K562 (cell line): Measurements from ENCODE around the gene ITGA6. TPM values are rescaled to one million over a fixed set of nuclear protein-coding genes. Genes with fewer than 3 reads are reported as not detected.

Experiments
- ATAC-seq: fragments of 200-7000 bp; cut with Tn5 transposase; 3 replicates; pipeline ENCODE4 v1.9.1; 2020; ENCODE audit warnings: moderate library complexity
- BruUV-seq: library from RNA; stranded (reverse); fragments of 400-500 nt; replicated peaks from 2 replicates; lab custom pipeline; 2021; lab: Mats Ljungman, UMichigan
- CTCF ChIA-PET: fragments of 300-600 bp; formaldehyde crosslinking; extraction: SDS; loops from one replicate; lab custom pipeline; 2021; ENCODE audit warnings: low intra/inter-chr PET ratio; lab: Yijun Ruan, JAX
- POLR2A ChIA-PET: fragments of 300-600, 350-650 bp; sonication (Branson Sonifier 250); formaldehyde crosslinking; extraction: SDS; loops from one replicate; lab custom pipeline; 2021; ENCODE audit warnings: antibody characterized with exemption, inconsistent platforms; lab: Yijun Ruan, JAX
- DNase-seq, 4 experiments: peaks; one replicate each; pipeline versions ENCODE4 v3.0.0 to v3.0.0-alpha.2; 2011 to 2018; ENCODE audit warnings: low spot score in 3 of 4, mixed read lengths in 3 of 4; ENCODE audit errors: extremely low read depth in 1 of 4
- FAIRE-seq: peaks from 2 replicates; lab custom pipeline; 2011; peaks lifted over from hg19 to GRCh38; lab: Jason Lieb, UNC
- H2AFZ ChIP-seq: 2 replicates; pipeline ENCODE4 v1.6.0; 2011; ENCODE audit warnings: low read depth, low read length, control low read depth, inconsistent platforms
- H3K27ac ChIP-seq: fragments of 200-600 bp; 3 replicates; pipeline ENCODE4 v1.8.0; 2011; ENCODE audit warnings: low read depth, mild to moderate bottlenecking, control low read depth, inconsistent platforms, low read length, moderate library complexity, mixed read lengths; ENCODE audit errors: extremely low read depth
- H3K27me3 ChIP-seq, 2 experiments: fragments of 300-600 bp in 1 of 2; 2 replicates in 1 of 2; 3 replicates in 1 of 2; pipeline versions ENCODE4 v1.6.0 to v1.8.0; 2011; ENCODE audit warnings: inconsistent platforms in 2 of 2, low read length in 2 of 2, mild to moderate bottlenecking in 1 of 2, mixed read lengths in 1 of 2, moderate library complexity in 1 of 2; ENCODE audit not compliant: control insufficient read depth in 2 of 2, insufficient read depth in 2 of 2
- H3K36me3 ChIP-seq: fragments of 300-600 bp; 3 replicates; pipeline ENCODE4 v1.8.0; 2011; ENCODE audit warnings: mild to moderate bottlenecking, low read length, inconsistent platforms; ENCODE audit not compliant: control insufficient read depth, insufficient read depth
- H3K4me1 ChIP-seq, 2 experiments: fragments of 200-600 bp in 1 of 2; replicated peaks in 1 of 2; 2 replicates in 1 of 2; 3 replicates in 1 of 2; pipeline versions ENCODE4 v1.5.1 to v1.8.0; 2011; ENCODE audit warnings: inconsistent platforms in 2 of 2, low read length in 2 of 2, mild to moderate bottlenecking in 1 of 2, mixed read lengths in 1 of 2, moderate library complexity in 1 of 2; ENCODE audit not compliant: control insufficient read depth in 2 of 2, insufficient read depth in 2 of 2
- H3K4me2 ChIP-seq: 2 replicates; pipeline ENCODE4 v1.6.1; 2011; ENCODE audit warnings: low read length, control low read depth, inconsistent platforms, mixed read lengths; ENCODE audit not compliant: insufficient read depth
- H3K4me3 ChIP-seq: fragments of 200-600 bp; sonication (generic), shearing (Covaris generic); 2 replicates; pipeline ENCODE4 v1.5.1; 2016; ENCODE audit warnings: control low read depth, inconsistent platforms
- H3K79me2 ChIP-seq: fragments of 200-600 bp; 3 replicates; pipeline ENCODE4 v1.8.0; 2011; ENCODE audit warnings: low read length, inconsistent platforms; ENCODE audit not compliant: control insufficient read depth, insufficient read depth
- H3K9ac ChIP-seq, 2 experiments: 2 replicates each; pipeline versions ENCODE4 v1.6.0 to v1.6.1; 2011; ENCODE audit warnings: low read depth in 2 of 2, low read length in 2 of 2, control low read depth in 1 of 2, inconsistent platforms in 1 of 2, mild to moderate bottlenecking in 1 of 2, mixed read lengths in 1 of 2; ENCODE audit not compliant: insufficient read depth in 1 of 2
- H3K9me1 ChIP-seq: one replicate; pipeline ENCODE4 v1.6.0; 2011; ENCODE audit warnings: inconsistent platforms, mild to moderate bottlenecking, low read length, moderate library complexity; ENCODE audit not compliant: control insufficient read depth, insufficient read depth
- H3K9me3 ChIP-seq: replicated peaks from 2 replicates; pipeline ENCODE4 v1.5.1; 2011; ENCODE audit warnings: low read depth, low read length, inconsistent platforms; ENCODE audit not compliant: control insufficient read depth, insufficient read depth
- H4K20me1 ChIP-seq: replicated peaks from 2 replicates; pipeline ENCODE4 v1.6.1; 2011; ENCODE audit warnings: low read length, inconsistent platforms, mixed read lengths; ENCODE audit not compliant: control insufficient read depth, insufficient read depth
- HOXB6 ChIP-seq: fragments of 250-450 bp; sonication (Bioruptor Pico); IDR thresholded peaks from 2 replicates; pipeline ENCODE4 v1.5.1; 2022; ENCODE audit warnings: mild to moderate bottlenecking, borderline replicate concordance
- JUND ChIP-seq, 2 experiments: IDR thresholded peaks; 2 replicates in 1 of 2; 3 replicates in 1 of 2; pipeline ENCODE4 v1.6.1; 2011; ENCODE audit warnings: borderline replicate concordance in 2 of 2, low read depth in 2 of 2, low read length in 2 of 2, improper control_type of control experiment in 1 of 2, missing biosample characterization in 1 of 2, missing genetic modification characterization in 1 of 2, missing genetic modification reagents in 1 of 2
- LEF1 ChIP-seq: fragments of 450-650 bp; IDR thresholded peaks from 2 replicates; pipeline ENCODE4 v1.6.1; 2016; ENCODE audit warnings: mild to moderate bottlenecking
- PHF8 ChIP-seq: fragments of 200-600 bp; sonication (generic); IDR thresholded peaks from 2 replicates; pipeline ENCODE4 v1.6.1; 2012; ENCODE audit warnings: mixed run types, mild to moderate bottlenecking, inconsistent platforms, low read length, moderate library complexity, borderline replicate concordance
- ZC3H4 ChIP-seq: sonication (generic); formaldehyde crosslinking; IDR thresholded peaks from 2 replicates; pipeline ENCODE4 v1.9.0; 2021; ENCODE audit warnings: missing genetic modification reagents, borderline replicate concordance
- ZNF280A ChIP-seq: fragments of 450-650 bp; IDR thresholded peaks from 2 replicates; pipeline ENCODE4 v1.6.1; 2018; ENCODE audit warnings: mild to moderate bottlenecking, low read depth; ENCODE audit not compliant: partially characterized antibody
- ZNF282 ChIP-seq: sonication (generic); formaldehyde crosslinking; IDR thresholded peaks from 2 replicates; pipeline ENCODE4 v1.8.1; 2023; ENCODE audit warnings: missing genetic modification reagents
- ZNF3 ChIP-seq: fragments of 250-450 bp; sonication (Bioruptor Pico); IDR thresholded peaks from 2 replicates; pipeline ENCODE4 v1.5.0; 2021; ENCODE audit warnings: mild to moderate bottlenecking, moderate library complexity
- ZNF384 ChIP-seq: IDR thresholded peaks from 2 replicates; pipeline ENCODE4 v1.6.1; 2012; ENCODE audit warnings: low read depth, low read length, improper control_type of control experiment
- ZNF395 ChIP-seq: fragments of 200-800 bp; sonication (Bioruptor generic); IDR thresholded peaks from 2 replicates; pipeline ENCODE4 v1.6.1; 2017; ENCODE audit warnings: missing genetic modification characterization, missing compliant biosample characterization
- ZNF57 ChIP-seq: fragments of 450-650 bp; formaldehyde crosslinking; IDR thresholded peaks from 2 replicates; pipeline ENCODE4 v1.4.0; 2020; ENCODE audit warnings: mild to moderate bottlenecking, moderate library complexity
- ZNF586 ChIP-seq: fragments of 450-650 bp; formaldehyde crosslinking; conservative IDR thresholded peaks from 2 replicates; pipeline ENCODE4 v1.4.0; 2020; ENCODE audit warnings: mild to moderate bottlenecking, moderate library complexity
- ZNF655 ChIP-seq: fragments of 250-450 bp; sonication (Bioruptor Pico); IDR thresholded peaks from 2 replicates; pipeline ENCODE4 v1.5.0; 2021
- ZNF717 ChIP-seq: fragments of 250-450 bp; sonication (Bioruptor Pico); IDR thresholded peaks from 2 replicates; pipeline ENCODE4 v1.5.0; 2021
- ZNF766 ChIP-seq: fragments of 200-800 bp; sonication (Bioruptor generic); conservative IDR thresholded peaks from 2 replicates; pipeline ENCODE4 v1.6.1; 2016; ENCODE audit warnings: missing genetic modification characterization, missing compliant biosample characterization
- WGBS: fragments of 100-300 bp; shearing (Covaris generic); methylation state at CpG from one replicate; pipeline ENCODE4 v1.1.6; 2016; ENCODE audit warnings: low coverage, mixed read lengths; ENCODE audit not compliant: insufficient coverage; ENCODE audit errors: missing lambda C conversion rate; 5-methylcytosine and 5-hydroxymethylcytosine counted together
- in situ Hi-C: fragments of 300-500 bp; cut with MboI; formaldehyde crosslinking; loops from 4 replicates; pipeline ENCODE4 v1.15.0; 2018; ENCODE audit warnings: inconsistent platforms, mixed read lengths
- intact Hi-C: fragments of 100-400 bp; cut with micrococcal nuclease; formaldehyde crosslinking; loops from 2 replicates; pipeline ENCODE4 v1.14.2; 2022
- polyA plus RNA-seq, 8 experiments: library from polyadenylated mRNA; depleted of rRNA in 4 of 8; stranded (reverse) in 5 of 8; unstranded in 3 of 8; fragments of >200 nt; fragmentation: Nextera tagmentation in 2 of 8; fragmentation: Illumina TruSeq in 1 of 8; extraction: Ambion mirVana in 2 of 8; extraction: Trizol in 1 of 8; gene quantifications; 2 replicates each; pipeline versions ENCODE4 v1.2.1 to v1.2.3, GENCODE V29; 2011 to 2014; ENCODE audit warnings: inconsistent platforms in 1 of 8, missing spikeins in 1 of 8
- total RNA-seq, 7 experiments: library from RNA; depleted of rRNA in 6 of 7; stranded (reverse); fragments of >200 nt in 6 of 7; fragmentation: Illumina TruSeq in 2 of 7; extraction: Trizol in 2 of 7; gene quantifications; 2 replicates each; pipeline versions ENCODE4 v1.2.1 to v1.2.3, GENCODE V29; 2011 to 2021; ENCODE audit warnings: low replicate concordance in 1 of 7

ITGA6 gene
- total and polyA plus RNA-seq, 9 of the 15 experiments (the other 6 are each of a cell fraction or from before 2014, with no cell fraction given), result 0.01 to 0.29 (median 0.05) TPM; not detected in 5

DNA sequence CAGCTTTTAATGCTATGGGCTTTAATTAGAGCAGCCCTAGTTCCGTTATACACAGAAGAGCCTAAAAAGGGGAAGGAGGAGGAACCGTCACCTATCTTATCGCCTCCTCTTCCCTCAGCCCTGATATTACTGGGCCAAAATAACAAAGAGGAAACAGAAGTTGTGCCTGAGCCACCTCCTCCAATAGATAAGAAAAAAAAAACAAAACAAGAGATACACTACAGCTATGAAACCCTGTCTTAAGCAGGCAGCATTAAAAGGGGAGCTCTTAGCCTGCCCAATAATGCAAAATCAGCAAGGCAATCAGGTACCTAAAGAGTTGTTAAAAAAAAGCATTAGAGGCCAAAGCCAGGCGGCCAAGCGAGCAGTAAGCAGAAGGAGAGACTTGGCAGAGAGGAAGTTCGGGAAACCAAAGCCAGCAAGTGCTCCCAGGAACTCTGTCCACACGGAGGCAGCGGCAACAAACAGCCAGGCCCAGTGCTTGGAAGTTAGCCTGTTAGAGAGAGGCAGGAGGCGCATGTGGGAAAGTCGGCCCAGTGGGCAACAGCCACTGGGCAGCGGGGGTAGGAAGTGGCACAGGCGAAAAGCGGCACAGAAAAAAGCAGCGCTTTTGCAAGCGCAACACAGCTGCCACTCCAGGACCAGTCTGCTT lies 86.7 kb downstream of the ITGA6 start (continued):
- TF ChIP-seq ZNF3, result no peak
- no peak for TF ChIP-seq ZNF280A
- TF ChIP-seq HOXB6 (CRISPR knock-in tag), result no peak
- TF ChIP-seq ZNF395, result no peak
- peak; percentile 16; the same call in 1 of the 2 replicates for TF ChIP-seq PHF8
- TF ChIP-seq ZNF766 (CRISPR knock-in tag), result peak; percentile 58; the same call in 1 of the 2 replicates

GRCh38 chr2:172516299-172516698 lies 88.9 kb downstream of the ITGA6 start:
- WGBS, result 0% methylated on average over 1 of the region's 1 CpG
- no peak for ATAC-seq
- TF ChIP-seq ZNF586 (CRISPR knock-in tag), result no peak
- TF ChIP-seq ZNF384, result no peak
- no peak for TF ChIP-seq ZNF717 (CRISPR knock-in tag)
- TF ChIP-seq LEF1, result no peak
- TF ChIP-seq ZNF282, result no peak
- TF ChIP-seq ZNF57 (CRISPR knock-in tag), result no peak
- TF ChIP-seq ZC3H4 (CRISPR knock-in tag), result no peak
- TF ChIP-seq JUND (IDR thresholded peaks at IDR 0.05; ENCODE audit: borderline replicate concordance, low read depth, low read length), result 0 out of 2 replicates have a peak, but pooled peaks have one; percentile 9
- peak; percentile 25; the same call in 1 of the 3 replicates for TF ChIP-seq JUND (tag; IDR thresholded peaks at IDR 0.05; ENCODE audit: borderline replicate concordance, low read depth, low read length)
- TF ChIP-seq ZNF655 (CRISPR knock-in tag), result no peak

More at GRCh38 chr2:172516299-172516698, 88.9 kb downstream of the ITGA6 start:
- no peak overlapping the region for H3K4me2 ChIP-seq
- POLR2A ChIA-PET, result interaction anchor here (1.0 kb wide), 1 partner anchor 38 kb away, joined by 3 read pairs; no protein-coding TSS in a partner anchor
- CTCF ChIA-PET, result no interaction called here
- no peaks in the 10 kb centered on the region for H3K9me1 ChIP-seq
- no peaks in the 10 kb centered on the region for H3K79me2 ChIP-seq
- H3K4me3 ChIP-seq, result no peak overlapping the region
- no peaks in the 10 kb centered on the region for H4K20me1 ChIP-seq
- FAIRE-seq (no peak), DNase-seq (no peak)
- intact Hi-C loops (no loop called here), in situ Hi-C loops (no loop called here)
- no peak overlapping the region for H2AFZ ChIP-seq
- no peaks in the 10 kb centered on the region; a peak in 1 of 5 replicates for H3K27me3 ChIP-seq
- H3K36me3 ChIP-seq, result no peaks in the 10 kb centered on the region
- peaks cover 5 to 10% of the 10 kb centered on the region in 2 experiments for H3K4me1 ChIP-seq
- no TSS peak for BruUV-seq
- no peak overlapping the region for H3K27ac ChIP-seq
- peaks cover 24% of the 10 kb centered on the region for H3K9me3 ChIP-seq
- no peak overlapping the region for H3K9ac ChIP-seq
